HUES64 (cell line): Measurements from ENCODE around the gene ZNF490.

Experiments
- H3K27ac ChIP-seq: 2 replicates; pipeline ENCODE4 v1.7.0; 2013; ENCODE audit warnings: low read depth, low read length, inconsistent platforms
- H3K27me3 ChIP-seq: 2 replicates; pipeline ENCODE4 v1.6.1; 2013; ENCODE audit warnings: mild to moderate bottlenecking, low read length; ENCODE audit not compliant: insufficient read depth
- H3K36me3 ChIP-seq: 2 replicates; pipeline ENCODE4 v1.6.1; 2013; ENCODE audit warnings: mild to moderate bottlenecking, low read length; ENCODE audit not compliant: insufficient read depth
- H3K4me1 ChIP-seq: 2 replicates; pipeline ENCODE4 v1.6.1; 2013; ENCODE audit warnings: mild to moderate bottlenecking, low read length, moderate library complexity; ENCODE audit not compliant: insufficient read depth
- H3K4me3 ChIP-seq: 2 replicates; pipeline ENCODE4 v1.5.1; 2013; ENCODE audit warnings: mild to moderate bottlenecking, low read length, moderate library complexity
- H3K9ac ChIP-seq: 2 replicates; pipeline ENCODE4 v1.6.1; 2013; ENCODE audit warnings: mild to moderate bottlenecking, low read depth, low read length
- H3K9me3 ChIP-seq: 2 replicates; pipeline ENCODE4 v1.6.1; 2013; ENCODE audit warnings: low read depth, low read length; ENCODE audit not compliant: insufficient read depth
- WGBS: fragments of 150-250, 120-280 bp; methylation state at CpG from one replicate; pipeline ENCODE4 v1.1.7; 2013; ENCODE audit warnings: missing lambda C conversion rate; 5-methylcytosine and 5-hydroxymethylcytosine counted together

ZNF490 gene

GRCh38 chr19:12617646-12618045 is 7.0 kb upstream of the ZNF490 start:
- no peak overlapping the region for H3K9ac ChIP-seq
- H3K4me1 ChIP-seq = peaks cover 6% of the 10 kb centered on the region
- peaks cover 31% of the 10 kb centered on the region for H3K36me3 ChIP-seq
- WGBS = 98% methylated on average over 4 of the region's 4 CpGs
- H3K27me3 ChIP-seq = no peaks in the 10 kb centered on the region
- no peak overlapping the region for H3K27ac ChIP-seq
- H3K9me3 ChIP-seq = no peaks in the 10 kb centered on the region
- no peak overlapping the region for H3K4me3 ChIP-seq

- H3K4me1 ChIP-seq = peaks cover 6% of the 10 kb centered on the region; the same call in 1 of the 2 replicates
- no peaks in the 10 kb centered on the region for H3K9me3 ChIP-seq
- H3K36me3 ChIP-seq = peaks cover 31% of the 10 kb centered on the region
- H3K27ac ChIP-seq = peak overlapping the region; percentile 93
- WGBS = 0% methylated on average over 9 of the region's 10 CpGs
- H3K27me3 ChIP-seq = no peaks in the 10 kb centered on the region
- peak overlapping the region; percentile 76 for H3K9ac ChIP-seq
- peak overlapping the region; percentile 81 for H3K4me3 ChIP-seq
These were observed 717 bp upstream of the ZNF490 start for GRCh38 chr19:12611361-12611699.

- no peak overlapping the region for H3K9ac ChIP-seq
- H3K9me3 ChIP-seq = no peaks in the 10 kb centered on the region
- 93% methylated on average over 3 of the region's 3 CpGs for WGBS
- H3K4me1 ChIP-seq = peaks cover 6% of the 10 kb centered on the region; the same call in 1 of the 2 replicates
- H3K4me3 ChIP-seq = no peak overlapping the region
- no peak overlapping the region for H3K27ac ChIP-seq
- H3K36me3 ChIP-seq = peaks cover 22% of the 10 kb centered on the region
- no peaks in the 10 kb centered on the region for H3K27me3 ChIP-seq
These were observed 3.0 kb downstream of the ZNF490 start for GRCh38 chr19:12607631-12608030.

- Histone ChIP-seq H3K27me3 (no peaks in the 10 kb centered on the region), H3K36me3 (peaks cover 25% of the 10 kb centered on the region), H3K9ac (no peak overlapping the region), H3K4me1 (peaks cover 4% of the 10 kb centered on the region; the same call in 1 of the 2 replicates), H3K27ac (no peak overlapping the region), H3K9me3 (no peaks in the 10 kb centered on the region), H3K4me3 (no peak overlapping the region)
- WGBS = 100% methylated on average over 1 of the region's 1 CpG
These were observed 3.8 kb downstream of the ZNF490 start for GRCh38 chr19:12606796-12607195.

- peaks cover 24% of the 10 kb centered on the region for H3K36me3 ChIP-seq
- no peaks in the 10 kb centered on the region for H3K27me3 ChIP-seq
- no peak overlapping the region for H3K9ac ChIP-seq
- no peak overlapping the region for H3K4me3 ChIP-seq
- no peaks in the 10 kb centered on the region for H3K4me1 ChIP-seq
- H3K9me3 ChIP-seq = no peaks in the 10 kb centered on the region
- H3K27ac ChIP-seq = no peak overlapping the region
- 92% methylated on average over 1 of the region's 1 CpG for WGBS
These were observed 6.9 kb downstream of the ZNF490 start for GRCh38 chr19:12603714-12604113.

GRCh38 chr19:12597594-12597993 is 13.0 kb downstream of the ZNF490 start:
- Histone ChIP-seq H3K9me3 (no peaks in the 10 kb centered on the region), H3K4me3 (peak overlapping the region; percentile 56; the same call in 1 of the 2 replicates), H3K27ac (no peak overlapping the region), H3K9ac (no peak overlapping the region), H3K27me3 (no peaks in the 10 kb centered on the region), H3K4me1 (no peaks in the 10 kb centered on the region), H3K36me3 (peaks cover 3% of the 10 kb centered on the region; the same call in 1 of the 2 replicates)
- 87% methylated on average over 8 of the region's 11 CpGs for WGBS

GRCh38 chr19:12596927-12597548 is 13.6 kb downstream of the ZNF490 start:
- Histone ChIP-seq H3K36me3 (no peaks in the 10 kb centered on the region), H3K9me3 (no peaks in the 10 kb centered on the region), H3K4me1 (no peaks in the 10 kb centered on the region), H3K4me3 (peak overlapping the region; percentile 56), H3K27me3 (no peaks in the 10 kb centered on the region), H3K9ac (peak overlapping the region; percentile 53), H3K27ac (no peak overlapping the region)
- WGBS = 23% methylated on average over 38 of the region's 38 CpGs

- H3K4me1 ChIP-seq = no peaks in the 10 kb centered on the region
- H3K27ac ChIP-seq = no peak overlapping the region
- H3K4me3 ChIP-seq = peak overlapping the region; percentile 56
- H3K9ac ChIP-seq = no peak overlapping the region; the same call in 1 of the 2 replicates
- H3K9me3 ChIP-seq = no peaks in the 10 kb centered on the region
- no peaks in the 10 kb centered on the region for H3K36me3 ChIP-seq
- 47% methylated on average over 11 of the region's 11 CpGs for WGBS
- H3K27me3 ChIP-seq = no peaks in the 10 kb centered on the region
These were observed 14.1 kb downstream of the ZNF490 start for GRCh38 chr19:12596485-12596884.

GRCh38 chr19:12581100-12581499 is 29.5 kb downstream of the ZNF490 start:
- Histone ChIP-seq H3K27ac (no peak overlapping the region), H3K9ac (no peak overlapping the region), H3K27me3 (no peaks in the 10 kb centered on the region), H3K9me3 (peaks cover 27% of the 10 kb centered on the region), H3K36me3 (peaks cover 33% of the 10 kb centered on the region), H3K4me1 (no peaks in the 10 kb centered on the region), H3K4me3 (no peak overlapping the region)
- WGBS = 96% methylated on average over 7 of the region's 9 CpGs

GRCh38 chr19:12580180-12580694 is 30.4 kb downstream of the ZNF490 start:
- Histone ChIP-seq H3K36me3 (peaks cover 33% of the 10 kb centered on the region), H3K4me1 (no peaks in the 10 kb centered on the region), H3K9ac (no peak overlapping the region), H3K4me3 (no peak overlapping the region), H3K27ac (no peak overlapping the region), H3K9me3 (peaks cover 27% of the 10 kb centered on the region), H3K27me3 (no peaks in the 10 kb centered on the region)
- WGBS = 94% methylated on average over 11 of the region's 11 CpGs

GRCh38 chr19:12578641-12579040 is 32.0 kb downstream of the ZNF490 start:
- WGBS = 96% methylated on average over 10 of the region's 10 CpGs
- no peaks in the 10 kb centered on the region for H3K4me1 ChIP-seq
- H3K27me3 ChIP-seq = no peaks in the 10 kb centered on the region
- no peak overlapping the region for H3K9ac ChIP-seq
- H3K36me3 ChIP-seq = peaks cover 33% of the 10 kb centered on the region
- H3K4me3 ChIP-seq = no peak overlapping the region
- H3K9me3 ChIP-seq = peaks cover 27% of the 10 kb centered on the region
- H3K27ac ChIP-seq = no peak overlapping the region
